Naive B cell (primary cell): Measurements from ENCODE around the gene C1S. TPM values are rescaled to one million over a fixed set of nuclear protein-coding genes. Genes with fewer than 3 reads are reported as not detected.
A peak's percentile ranks its signal among the peaks of the same experiment; 100 is the strongest.

ENCODE experiments used
- ATAC-seq, 2 donors: fragments of 150-1000 bp; cut with Tn5 transposase; 2 replicates each; pipeline ENCODE4 v1.10.0; 2021; ENCODE audit warnings: low read depth in 2 of 2, mild to moderate bottlenecking in 2 of 2, moderate library complexity in 2 of 2
- DNase-seq: peaks from one replicate; pipeline ENCODE4 v3.0.0; 2022
- H3K27ac Mint-ChIP-seq, 6 donors: one replicate each; pipeline ENCODE4 v1.8.0; 2020 to 2022; ENCODE audit warnings: mild to moderate bottlenecking in 6 of 6, mixed read lengths in 6 of 6, moderate library complexity in 5 of 6, inconsistent platforms in 2 of 6
- H3K27me3 Mint-ChIP-seq, 3 donors: one replicate each; pipeline ENCODE4 v1.8.0; 2021 to 2022; ENCODE audit warnings: mixed read lengths in 3 of 3, mild to moderate bottlenecking in 1 of 3
- H3K36me3 Mint-ChIP-seq, 2 donors: one replicate each; pipeline ENCODE4 v1.8.0; 2020 to 2022; ENCODE audit warnings: mixed read lengths in 2 of 2, inconsistent platforms in 1 of 2, mild to moderate bottlenecking in 1 of 2
- H3K4me1 Mint-ChIP-seq, 3 donors: one replicate each; pipeline ENCODE4 v1.8.0; 2020 to 2022; ENCODE audit warnings: mixed read lengths in 3 of 3, inconsistent platforms in 1 of 3, mild to moderate bottlenecking in 1 of 3, moderate library complexity in 1 of 3
- H3K4me3 Mint-ChIP-seq, 8 donors: one replicate each; pipeline ENCODE4 v1.8.0; 2020 to 2022; ENCODE audit warnings: mild to moderate bottlenecking in 8 of 8, mixed read lengths in 8 of 8, moderate library complexity in 8 of 8, inconsistent platforms in 2 of 8
- H3K9me3 Mint-ChIP-seq, 7 donors: one replicate each; pipeline ENCODE4 v1.8.0; 2020 to 2022; ENCODE audit warnings: mixed read lengths in 7 of 7, mild to moderate bottlenecking in 5 of 7, inconsistent platforms in 2 of 7, moderate library complexity in 1 of 7
- polyA plus RNA-seq, 6 donors: library from polyadenylated mRNA; unstranded; fragments of 300-500 nt; fragmentation: Illumina TruSeq; gene quantifications; one replicate each; pipeline ENCODE4 v1.2.3, GENCODE V29; 2021; ENCODE audit warnings: low read depth in 6 of 6

The C1S gene
- polyA plus RNA-seq, 6 donors from 2014 or later, result 0.12 TPM; not detected in 5

DNA sequence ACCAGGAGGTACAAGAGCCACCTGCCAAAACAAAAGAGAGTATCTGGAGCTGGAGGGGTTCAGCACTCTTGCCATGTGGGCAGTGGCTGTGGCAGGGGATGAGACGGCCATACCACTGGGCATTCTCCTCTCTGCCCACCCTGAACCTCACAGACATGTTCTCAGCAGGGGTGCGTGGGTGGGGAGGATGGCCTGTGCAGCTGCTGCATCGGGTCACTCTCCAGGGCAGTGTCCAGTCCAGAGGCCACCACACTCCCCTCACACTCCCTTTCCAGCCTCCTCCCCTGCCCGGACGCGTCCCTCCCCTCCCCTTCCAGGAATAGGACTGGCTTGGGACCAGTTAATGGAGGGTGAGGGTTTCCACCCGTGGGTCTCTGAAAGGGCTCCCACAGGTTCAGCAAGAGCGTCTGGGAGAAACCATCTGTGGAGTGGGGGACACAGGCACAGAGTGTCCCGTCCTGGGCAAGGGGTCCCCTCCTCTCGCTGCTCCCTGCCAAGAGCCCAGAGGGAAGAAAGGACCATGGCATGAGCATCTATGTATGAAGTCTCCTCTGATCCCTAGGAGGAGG, 31.2 kb downstream of the C1S start:
- H3K9me3 Mint-ChIP-seq, result no peaks in the 10 kb centered on the region
- no peak for ATAC-seq

GRCh38 chr12:7092229-7092985, 31.9 kb downstream of the C1S start, which contains the start of gene C1R:
Gene C1R, minus strand, starts transcription at chr12:7092445. Its CDS starts 57 bp downstream, at chr12:7092388.
- DNase-seq, result peak; percentile 53
- ATAC-seq, result peak; percentile 61 to 73
- H3K27me3 Mint-ChIP-seq, result peaks cover 0 to 13% (median 8%) of the 10 kb centered on the region in 3 donors
- H3K4me1 Mint-ChIP-seq, result peaks cover 6 to 13% (median 6%) of the 10 kb centered on the region in 3 donors
- peak within 1 kb of the TSS in 4 of 6 donors; percentile 5 to 86 (median 44) for H3K27ac Mint-ChIP-seq
- no peaks in the 10 kb centered on the region for H3K36me3 Mint-ChIP-seq
- no peaks in the 10 kb centered on the region for H3K9me3 Mint-ChIP-seq
- peak within 1 kb of the TSS; percentile 77 to 93 (median 90) for H3K4me3 Mint-ChIP-seq

More for the DNA sequence above, 31.2 kb downstream of the C1S start:
- peaks cover 0 to 13% (median 8%) of the 10 kb centered on the region in 3 donors for H3K27me3 Mint-ChIP-seq
- H3K27ac Mint-ChIP-seq, result peak overlapping the region in 1 of 6 donors; percentile 65
- no peaks in the 10 kb centered on the region for H3K36me3 Mint-ChIP-seq
- no peak for DNase-seq
- peaks cover 6 to 13% (median 6%) of the 10 kb centered on the region in 3 donors for H3K4me1 Mint-ChIP-seq
- H3K4me3 Mint-ChIP-seq, result peak overlapping the region; percentile 77 to 93 (median 90)

DNA sequence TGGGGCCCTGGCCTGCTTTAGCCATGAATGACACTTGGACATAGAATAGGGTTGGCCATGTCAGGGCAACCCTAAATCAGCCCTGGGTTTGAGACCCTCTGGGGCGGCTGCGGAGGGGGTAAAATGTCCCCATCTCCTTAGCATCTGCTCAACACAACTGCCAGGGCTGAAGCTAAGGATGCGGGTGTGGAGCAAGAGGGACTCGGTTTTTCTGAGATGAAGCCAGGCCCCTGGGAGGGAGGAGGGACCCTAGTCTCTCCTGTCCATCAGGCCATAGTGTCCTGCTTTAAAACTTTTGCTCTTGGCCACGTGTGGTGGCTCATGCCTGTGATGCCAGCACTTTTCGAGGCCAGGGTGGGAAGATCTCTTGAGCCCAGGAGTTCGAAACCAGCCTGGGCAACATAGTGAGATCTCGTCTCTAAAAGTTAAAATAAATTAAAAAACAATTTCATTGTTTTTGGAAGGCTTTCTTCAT, 32.5 kb downstream of the C1S start:
- Mint-ChIP-seq H3K4me1 (peaks cover 6 to 13% (median 6%) of the 10 kb centered on the region in 3 donors), H3K27ac (no peak overlapping the region), H3K4me3 (peak overlapping the region in 1 of 8 donors; percentile 77)

DNA sequence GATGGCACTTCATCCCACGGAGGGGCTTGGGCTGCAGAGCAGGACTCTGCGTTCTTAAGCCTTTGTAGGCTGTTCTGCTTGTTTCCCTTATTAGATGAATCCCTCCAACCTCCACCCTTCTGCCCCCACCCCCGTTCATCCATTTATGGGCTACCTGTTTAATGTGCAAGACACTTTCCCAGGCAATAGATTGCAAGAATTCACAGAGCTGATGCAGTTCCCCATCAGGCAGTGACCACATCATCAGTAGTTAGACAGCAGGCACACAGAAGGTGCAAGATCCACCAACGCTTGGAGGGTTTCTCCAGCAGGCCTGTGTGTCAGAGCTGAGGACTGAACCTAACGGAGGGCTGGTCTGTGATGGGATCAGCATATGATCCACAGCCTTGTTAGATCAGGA, 33.0 kb downstream of the C1S start:
- no peak for ATAC-seq
- Mint-ChIP-seq H3K36me3 (no peaks in the 10 kb centered on the region), H3K4me1 (peaks cover 6 to 13% (median 6%) of the 10 kb centered on the region in 3 donors), H3K9me3 (no peaks in the 10 kb centered on the region), H3K27me3 (peaks cover 0 to 13% (median 8%) of the 10 kb centered on the region in 3 donors), H3K27ac (no peak overlapping the region), H3K4me3 (no peak overlapping the region)
- DNase-seq, result no peak

More for the DNA sequence above, 32.5 kb downstream of the C1S start:
- Mint-ChIP-seq H3K27me3 (peaks cover 0 to 13% (median 8%) of the 10 kb centered on the region in 3 donors), H3K36me3 (no peaks in the 10 kb centered on the region), H3K9me3 (no peaks in the 10 kb centered on the region)
- no peak for ATAC-seq
- DNase-seq, result no peak

DNA sequence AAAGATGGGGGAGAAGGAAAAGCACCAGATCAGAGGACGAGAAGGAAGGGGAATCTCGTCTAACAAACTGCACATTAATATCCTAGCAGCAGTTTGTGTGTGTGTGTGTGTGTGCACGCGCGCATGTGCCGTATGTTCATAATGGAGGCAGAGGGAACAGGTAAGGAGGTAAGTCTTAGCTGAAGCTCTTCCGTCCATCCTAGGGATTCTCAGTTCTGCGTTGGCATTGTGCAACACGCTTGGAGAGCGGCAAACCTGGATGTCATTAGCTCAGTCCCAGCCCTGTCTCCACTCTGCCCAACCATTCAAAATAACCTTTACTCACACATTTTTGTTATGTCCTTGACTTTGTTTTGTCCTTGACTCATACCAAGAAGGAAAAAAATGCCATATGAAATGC, 33.4 kb downstream of the C1S start:
- peaks cover 6 to 13% (median 6%) of the 10 kb centered on the region in 3 donors for H3K4me1 Mint-ChIP-seq
- no peak overlapping the region for H3K4me3 Mint-ChIP-seq
- H3K36me3 Mint-ChIP-seq, result no peaks in the 10 kb centered on the region
- peaks cover 0 to 11% (median 8%) of the 10 kb centered on the region in 3 donors for H3K27me3 Mint-ChIP-seq
- DNase-seq (no peak), ATAC-seq (no peak)
- H3K9me3 Mint-ChIP-seq, result no peaks in the 10 kb centered on the region
- H3K27ac Mint-ChIP-seq, result peak overlapping the region in 1 of 6 donors; percentile 55

DNA sequence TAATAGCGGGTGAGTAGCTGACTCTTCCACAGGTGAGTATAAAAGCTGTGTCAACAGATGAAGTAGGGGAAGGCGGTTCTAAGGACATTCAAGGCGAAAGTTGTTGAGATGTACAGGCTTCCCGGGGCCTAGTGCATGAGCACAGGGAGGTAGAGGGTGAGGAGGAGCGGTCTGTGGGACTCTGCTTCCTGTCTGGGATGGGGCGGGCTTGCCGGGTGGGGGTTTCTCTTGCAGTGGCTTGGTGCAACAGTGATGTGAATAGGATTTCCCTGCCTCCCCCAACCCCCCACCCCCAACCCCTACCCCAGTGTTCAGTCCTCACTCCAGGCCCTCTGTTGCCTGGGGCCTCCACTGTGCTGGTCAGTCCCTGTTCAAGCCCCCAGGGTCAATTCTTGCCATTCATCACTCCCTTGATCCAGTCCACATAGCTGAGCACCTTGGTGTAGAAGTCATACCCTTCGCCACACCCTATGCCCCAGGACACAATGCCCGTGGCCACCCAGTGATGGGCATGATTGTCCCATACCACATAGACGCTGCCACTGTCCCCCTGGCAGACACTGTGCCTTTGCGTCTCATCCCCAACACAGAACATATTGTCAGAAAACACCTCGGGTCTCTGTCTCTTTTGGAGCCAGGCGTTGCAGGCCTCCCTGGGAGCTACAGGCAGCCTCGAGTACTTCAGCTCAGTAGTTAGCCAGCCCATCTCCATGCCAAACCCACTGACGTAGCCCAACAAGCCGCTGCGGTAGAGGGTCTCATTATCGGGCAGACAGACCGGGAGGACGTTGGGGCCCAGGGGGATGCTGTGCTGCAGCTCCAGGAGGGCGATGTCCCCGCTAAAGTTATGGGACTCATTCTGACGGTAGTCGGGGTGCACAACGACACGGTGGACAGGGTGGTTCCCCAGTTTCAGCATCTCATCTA, 35.8 kb downstream of the C1S start:
- Mint-ChIP-seq H3K4me3 (no peak overlapping the region), H3K9me3 (no peaks in the 10 kb centered on the region), H3K27ac (peak overlapping the region in 1 of 6 donors; percentile 75), H3K27me3 (no peaks in the 10 kb centered on the region), H3K4me1 (peaks cover 6 to 12% (median 6%) of the 10 kb centered on the region in 3 donors), H3K36me3 (no peaks in the 10 kb centered on the region)
- no peak for ATAC-seq
- DNase-seq, result no peak

DNA sequence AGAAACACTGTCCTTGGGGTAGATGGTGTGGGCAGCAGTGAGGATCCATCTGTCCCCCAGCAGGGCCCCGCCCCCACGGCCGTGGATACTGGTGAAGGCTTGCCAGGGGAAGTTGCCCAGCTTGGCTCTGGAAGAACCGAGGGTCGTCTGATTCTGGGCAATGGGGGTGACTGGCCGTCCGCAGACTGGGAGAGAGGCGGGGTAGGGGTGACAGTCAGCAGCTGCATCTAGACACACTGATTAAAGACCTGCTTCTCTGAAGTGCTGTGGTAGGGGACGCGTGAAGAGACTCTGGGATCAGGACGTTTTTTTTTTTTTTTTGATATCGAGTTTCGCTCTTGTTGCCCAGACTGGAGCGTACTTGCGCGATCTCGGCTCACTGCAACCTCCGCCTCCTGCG, 36.5 kb downstream of the C1S start:
- no peak overlapping the region for H3K4me3 Mint-ChIP-seq
- DNase-seq (no peak), ATAC-seq (no peak)
- no peaks in the 10 kb centered on the region for H3K27me3 Mint-ChIP-seq
- no peaks in the 10 kb centered on the region for H3K9me3 Mint-ChIP-seq
- no peak overlapping the region for H3K27ac Mint-ChIP-seq
- no peaks in the 10 kb centered on the region for H3K36me3 Mint-ChIP-seq
- H3K4me1 Mint-ChIP-seq, result peaks cover 5 to 10% (median 6%) of the 10 kb centered on the region in 3 donors

- H3K27ac Mint-ChIP-seq, result peak overlapping the region in 1 of 6 donors; percentile 22
- peaks cover 0 to 4% (median 2%) of the 10 kb centered on the region in 3 donors for H3K4me1 Mint-ChIP-seq
- H3K27me3 Mint-ChIP-seq, result no peaks in the 10 kb centered on the region
- DNase-seq, result no peak
- H3K9me3 Mint-ChIP-seq, result no peaks in the 10 kb centered on the region
- H3K36me3 Mint-ChIP-seq, result peaks cover 7 to 8% of the 10 kb centered on the region in 2 donors
- ATAC-seq, result no peak
- no peak overlapping the region for H3K4me3 Mint-ChIP-seq
These were observed 38.9 kb downstream of the C1S start for GRCh38 chr12:7099290-7099996.

DNA sequence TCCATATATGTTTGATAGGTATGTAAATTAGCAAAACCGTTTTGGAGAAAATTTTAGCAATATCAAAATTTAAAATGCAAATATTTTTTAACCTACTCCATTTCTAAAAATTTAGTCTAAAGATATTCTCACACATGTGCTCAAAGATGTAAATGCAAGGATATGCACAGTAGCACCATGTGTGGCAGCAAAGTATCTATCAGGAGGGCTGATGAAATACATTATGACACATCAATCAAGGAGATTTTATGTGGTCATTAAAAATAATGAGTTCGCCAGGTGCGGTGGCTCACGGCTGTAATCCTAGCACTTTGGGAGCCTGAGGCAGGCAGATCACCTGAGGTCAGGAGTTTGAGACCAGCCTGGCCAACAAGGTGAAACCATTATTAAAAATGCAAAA, 39.7 kb downstream of the C1S start:
- Mint-ChIP-seq H3K9me3 (no peaks in the 10 kb centered on the region), H3K4me3 (no peak overlapping the region), H3K4me1 (peaks cover 0 to 4% (median 2%) of the 10 kb centered on the region in 3 donors), H3K27me3 (no peaks in the 10 kb centered on the region), H3K27ac (no peak overlapping the region), H3K36me3 (peaks cover 7 to 8% of the 10 kb centered on the region in 2 donors)
- DNase-seq, result no peak
- ATAC-seq, result no peak

GRCh38 chr12:7101047-7101693, 40.7 kb downstream of the C1S start:
- DNase-seq, result no peak
- Mint-ChIP-seq H3K9me3 (peaks cover 0 to 8% (median 3%) of the 10 kb centered on the region in 7 donors), H3K36me3 (peaks cover 13 to 17% of the 10 kb centered on the region in 2 donors), H3K27ac (peak overlapping the region in 1 of 6 donors; percentile 50), H3K4me1 (peaks cover 2 to 8% (median 8%) of the 10 kb centered on the region in 3 donors), H3K4me3 (no peak overlapping the region), H3K27me3 (no peaks in the 10 kb centered on the region)
- ATAC-seq, result no peak

DNA sequence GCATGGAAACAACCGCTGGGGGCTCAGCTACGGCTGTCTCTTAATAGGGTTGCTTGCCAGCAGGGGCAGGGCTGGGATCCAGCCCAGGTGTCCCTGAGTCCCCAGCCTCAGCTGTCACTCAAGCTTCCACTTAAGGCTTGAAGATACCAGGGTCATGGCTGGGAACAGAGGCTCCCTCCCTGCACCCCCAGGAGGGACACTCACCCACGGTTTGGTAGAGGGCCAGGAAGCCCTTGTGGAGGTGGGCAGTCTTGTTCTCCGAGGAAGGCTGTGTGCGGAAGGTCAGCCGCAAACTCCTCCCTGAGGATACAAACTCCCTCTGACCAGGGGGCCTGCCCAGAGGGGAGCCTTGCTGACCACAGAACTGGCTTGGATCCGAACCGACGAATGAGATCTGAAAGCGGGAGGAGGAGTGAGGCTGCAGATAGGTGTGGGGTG, 41.2 kb downstream of the C1S start:
- Mint-ChIP-seq H3K4me3 (no peak overlapping the region), H3K4me1 (peaks cover 2 to 10% (median 8%) of the 10 kb centered on the region in 3 donors), H3K27me3 (no peaks in the 10 kb centered on the region), H3K9me3 (peaks cover 3 to 14% (median 7%) of the 10 kb centered on the region in 7 donors), H3K27ac (no peak overlapping the region), H3K36me3 (peaks cover 13 to 22% of the 10 kb centered on the region in 2 donors)
- ATAC-seq (no peak), DNase-seq (no peak)

- no peaks in the 10 kb centered on the region for H3K27me3 Mint-ChIP-seq
- no peak for ATAC-seq
- peaks cover 3 to 15% (median 7%) of the 10 kb centered on the region in 7 donors for H3K9me3 Mint-ChIP-seq
- peaks cover 2 to 10% (median 8%) of the 10 kb centered on the region in 3 donors for H3K4me1 Mint-ChIP-seq
- no peak for DNase-seq
- H3K36me3 Mint-ChIP-seq, result peaks cover 13 to 22% of the 10 kb centered on the region in 2 donors
- no peak overlapping the region for H3K27ac Mint-ChIP-seq
- no peak overlapping the region for H3K4me3 Mint-ChIP-seq
These were observed 42.1 kb downstream of the C1S start for GRCh38 chr12:7102582-7102981.
